ENCODE results near the gene DPP10. TPM values are rescaled to one million over a fixed set of nuclear protein-coding genes. Genes with fewer than 3 reads are reported as not detected.

DPP10 gene
- total RNA-seq, 1 experiment from 2014 or later: not detected

- Histone ChIP-seq H3K9me3 (ENCODE audit: low read length) (no peaks in the 10 kb centered on the region), H3K27ac (ENCODE audit: low read length) (no peak overlapping the region), H3K4me2 (ENCODE audit: low read length) (no peak overlapping the region), H3K9ac (ENCODE audit: low read length) (no peak overlapping the region), H3K9me2 (replicated peaks; ENCODE audit: low read length) (no peaks in the 10 kb centered on the region), H2AFZ (ENCODE audit: low read length) (no peak overlapping the region), H3F3A (ENCODE audit: low read length, unreplicated experiment) (no peaks in the 10 kb centered on the region), H4K20me1 (ENCODE audit: low read length) (no peaks in the 10 kb centered on the region), H3K79me2 (ENCODE audit: low read length) (no peaks in the 10 kb centered on the region), H3K36me3 (ENCODE audit: low read depth, low read length) (no peaks in the 10 kb centered on the region), H3K4me3 (ENCODE audit: low read length) (no peak overlapping the region), H3K4me1 (ENCODE audit: insufficient read depth, low read length) (no peaks in the 10 kb centered on the region), H3K27me3 (ENCODE audit: low read length) (no peaks in the 10 kb centered on the region)
- no TSS peak for BruUV-seq (replicated peaks)
- DNase-seq: no peak
- ChIA-PET CTCF (no interaction called here), POLR2A (ENCODE audit: unreplicated experiment) (no interaction called here)
- TF ChIP-seq EZH2phosphoT487 (IDR thresholded peaks at IDR 0.05; ENCODE audit: borderline replicate concordance, low read length): no peak
- TF ChIP-seq EZH2 (IDR thresholded peaks at IDR 0.05; ENCODE audit: low read length, unreplicated experiment): no peak
- no peak for TF ChIP-seq CTCF (conservative IDR thresholded peaks at IDR 0.05; ENCODE audit: low read depth, low read length)
- intact Hi-C loops (cut with micrococcal nuclease): no loop called here
- no peak for ATAC-seq
Measured at GRCh38 chr2:114642166-114642770, 199.8 kb downstream of the DPP10 start.

GRCh38 chr2:114642988-114643553 lies 200.6 kb downstream of the DPP10 start:
- ATAC-seq: no peak
- ChIA-PET CTCF (no interaction called here), POLR2A (ENCODE audit: unreplicated experiment) (no interaction called here)
- H4K20me1 ChIP-seq (ENCODE audit: low read length): no peaks in the 10 kb centered on the region
- H2AFZ ChIP-seq (ENCODE audit: low read length): no peak overlapping the region
- H3K4me1 ChIP-seq (ENCODE audit: insufficient read depth, low read length): no peaks in the 10 kb centered on the region
- H3F3A ChIP-seq (ENCODE audit: low read length, unreplicated experiment): no peaks in the 10 kb centered on the region
- no peak for TF ChIP-seq EZH2 (IDR thresholded peaks at IDR 0.05; ENCODE audit: low read length, unreplicated experiment)
- TF ChIP-seq CTCF (conservative IDR thresholded peaks at IDR 0.05; ENCODE audit: low read depth, low read length): no peak
- no peak for TF ChIP-seq EZH2phosphoT487 (IDR thresholded peaks at IDR 0.05; ENCODE audit: borderline replicate concordance, low read length)
- intact Hi-C loops (cut with micrococcal nuclease): no loop called here
- no peak overlapping the region for H3K4me2 ChIP-seq (ENCODE audit: low read length)
- H3K9ac ChIP-seq (ENCODE audit: low read length): no peak overlapping the region
- H3K79me2 ChIP-seq (ENCODE audit: low read length): no peaks in the 10 kb centered on the region
- no TSS peak for BruUV-seq (replicated peaks)
- H3K27me3 ChIP-seq (ENCODE audit: low read length): no peaks in the 10 kb centered on the region
- no peak overlapping the region for H3K27ac ChIP-seq (ENCODE audit: low read length)
- H3K9me2 ChIP-seq (replicated peaks; ENCODE audit: low read length): no peaks in the 10 kb centered on the region
- no peaks in the 10 kb centered on the region for H3K36me3 ChIP-seq (ENCODE audit: low read depth, low read length)
- no peak for DNase-seq
- H3K9me3 ChIP-seq (ENCODE audit: low read length): no peaks in the 10 kb centered on the region
- no peak overlapping the region for H3K4me3 ChIP-seq (ENCODE audit: low read length)

- H3K79me2 ChIP-seq (ENCODE audit: low read length): no peaks in the 10 kb centered on the region
- H3K4me1 ChIP-seq (ENCODE audit: insufficient read depth, low read length): no peaks in the 10 kb centered on the region
- no peaks in the 10 kb centered on the region for H3K36me3 ChIP-seq (ENCODE audit: low read depth, low read length)
- H3K9me3 ChIP-seq (ENCODE audit: low read length): no peaks in the 10 kb centered on the region
- no TSS peak for BruUV-seq (replicated peaks)
- intact Hi-C loops (cut with micrococcal nuclease): no loop called here
- TF ChIP-seq CTCF (conservative IDR thresholded peaks at IDR 0.05; ENCODE audit: low read depth, low read length): no peak
- TF ChIP-seq EZH2phosphoT487 (IDR thresholded peaks at IDR 0.05; ENCODE audit: borderline replicate concordance, low read length): no peak
- no peaks in the 10 kb centered on the region; the same call in 1 of the 2 replicates for H3K27me3 ChIP-seq (ENCODE audit: low read length)
- no peaks in the 10 kb centered on the region for H3F3A ChIP-seq (ENCODE audit: low read length, unreplicated experiment)
- ATAC-seq (no peak), DNase-seq (no peak)
- H3K9ac ChIP-seq (ENCODE audit: low read length): no peak overlapping the region
- H3K4me3 ChIP-seq (ENCODE audit: low read length): no peak overlapping the region
- POLR2A ChIA-PET (ENCODE audit: unreplicated experiment): no interaction called here
- H4K20me1 ChIP-seq (ENCODE audit: low read length): no peaks in the 10 kb centered on the region
- H3K27ac ChIP-seq (ENCODE audit: low read length): no peak overlapping the region
- no peak overlapping the region for H3K4me2 ChIP-seq (ENCODE audit: low read length)
- no peak overlapping the region for H2AFZ ChIP-seq (ENCODE audit: low read length)
- CTCF ChIA-PET: no interaction called here
- H3K9me2 ChIP-seq (replicated peaks; ENCODE audit: low read length): no peaks in the 10 kb centered on the region
Measured at GRCh38 chr2:114651933-114652332, 209.5 kb downstream of the DPP10 start.

Measured in PC-3 (cell line).